Right cardiac atrium (tissue), 5 donors: ENCODE results near the gene BAX. TPM values are rescaled to one million over a fixed set of nuclear protein-coding genes. Genes with fewer than 3 reads are reported as not detected.
"Not testable (repeated sequence)": the region's sequence is repeated elsewhere in the genome, so short reads cannot be mapped to it uniquely, and the experiment has no call there.

ENCODE experiments used
- ATAC-seq, 2 donors: fragments of 200-7000 bp; cut with Tn5 transposase; one replicate each; pipeline versions ENCODE4 v1.8.0 to v1.9.1; 2020; ENCODE audit warnings: moderate library complexity in 2 of 2, mild to moderate bottlenecking in 1 of 2
- DNase-seq, 3 donors: peaks; one replicate each; pipeline ENCODE4 v3.0.0-alpha.2; 2020
- H3K27ac ChIP-seq: one replicate; pipeline ENCODE4 v1.5.1; 2013; ENCODE audit warnings: mild to moderate bottlenecking, low read length, control low read depth, moderate library complexity
- H3K27me3 ChIP-seq: one replicate; pipeline ENCODE4 v1.6.1; 2013; ENCODE audit not compliant: control insufficient read depth, insufficient read depth
- H3K4me1 ChIP-seq: one replicate; pipeline ENCODE4 v1.6.1; 2013; ENCODE audit warnings: low read length; ENCODE audit not compliant: control insufficient read depth, insufficient read depth
- H3K4me3 ChIP-seq: one replicate; pipeline ENCODE4 v1.5.1; 2013; ENCODE audit warnings: low read length, control low read depth
- H3K9me3 ChIP-seq: one replicate; pipeline ENCODE4 v1.6.1; 2013; ENCODE audit warnings: low read length; ENCODE audit not compliant: control insufficient read depth
- WGBS: extraction: QIAGEN DNeasy Blood & Tissue Kit; methylation state at CpG from one replicate; pipeline ENCODE4 v1.1.7; 2013; 5-methylcytosine and 5-hydroxymethylcytosine counted together
- intact Hi-C, 4 donors: fragments of 100-400 bp; cut with DNase I; formaldehyde crosslinking; loops; one replicate each; pipeline versions ENCODE4 v1.11.0 to v1.14.0; 2022 to 2023
- long read RNA-seq, 4 donors: library from polyadenylated mRNA; unstranded; transcript quantifications; one replicate each; pipeline ENCODE4 v2.0.0, GENCODE V29; 2020 to 2021
- polyA plus RNA-seq: library from polyadenylated mRNA; stranded (reverse); fragments of 200-250 nt; gene quantifications from one replicate; pipeline ENCODE4 v1.2.3, GENCODE V29; 2013
- total RNA-seq, 4 donors: library from RNA; stranded (reverse); fragmentation: NEBNext Ultra II Directional; extraction: Animal tissue kit (Norgen Biotek cat#: 25700); gene quantifications; one replicate each; pipeline ENCODE4 v1.2.1, GENCODE V29; 2021
- donor health status: healthy with polysubstance abuse.
- donor health status: DM: no; HTN: yes; CAD: no.
- donor health status: DM: no; HTN: no; CAD: no.
- donor health status: DM: no; HTN: yes; CAD: no; lungs with severe emphysema.
- donor health status: DM: yes; HTN: yes; CAD: no.

The BAX gene
- 10 to 100 TPM; 23.8 to 34.6 (median 30.4) TPM for total RNA-seq
- polyA plus RNA-seq: 24.4 TPM
- long read RNA-seq, donor 1, partial matches to known transcripts: 0 of 2 reads
- long read RNA-seq, donor 1, other reads (novel, unspliced or antisense): 0 of 2 reads
- long read RNA-seq, donor 2, partial matches to known transcripts: 0 of 7 reads
- long read RNA-seq, donor 2, other reads (novel, unspliced or antisense): 1 of 7 reads
- long read RNA-seq, donor 3, partial matches to known transcripts: 0 of 1 reads
- long read RNA-seq, donor 3, other reads (novel, unspliced or antisense): 0 of 1 reads
- long read RNA-seq, donor 4, partial matches to known transcripts: 1 of 4 reads
- long read RNA-seq, donor 4, other reads (novel, unspliced or antisense): 1 of 4 reads

DNA sequence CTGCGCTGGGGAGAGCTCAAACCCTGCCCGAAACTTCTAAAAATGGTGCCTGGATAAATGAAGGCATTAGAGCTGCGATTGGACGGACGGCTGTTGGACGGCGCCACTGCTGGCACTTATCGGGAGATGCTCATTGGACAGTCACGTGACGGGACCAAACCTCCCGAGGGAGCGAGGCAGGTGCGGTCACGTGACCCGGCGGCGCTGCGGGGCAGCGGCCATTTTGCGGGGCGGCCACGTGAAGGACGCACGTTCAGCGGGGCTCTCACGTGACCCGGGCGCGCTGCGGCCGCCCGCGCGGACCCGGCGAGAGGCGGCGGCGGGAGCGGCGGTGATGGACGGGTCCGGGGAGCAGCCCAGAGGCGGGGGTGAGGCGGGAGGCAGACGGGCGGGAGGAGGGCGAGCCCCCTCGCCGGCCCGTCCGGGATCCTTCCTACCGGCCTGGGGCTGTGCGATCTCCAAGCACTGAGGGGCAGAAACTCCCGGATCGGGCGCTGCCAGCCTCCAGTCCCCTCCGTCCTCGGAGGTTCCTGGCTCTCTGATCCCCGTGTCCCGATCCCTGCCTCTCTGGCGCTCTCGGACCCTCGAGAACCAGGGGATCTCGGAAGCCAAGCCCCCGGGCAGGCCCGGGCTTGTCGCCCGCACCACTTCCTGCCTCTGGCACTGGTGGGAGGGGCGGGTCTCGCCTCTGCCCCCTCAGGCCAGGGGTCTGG, at the start of gene BAX:
Gene BAX (plus strand): TSS at position 281 of the 713 bp plus-strand sequence. CDS start 54 bp downstream, at position 335.
- ATAC-seq: peak; percentile 95 to 96
- H3K4me3 ChIP-seq: peak within 1 kb of the TSS; percentile 81
- H3K27me3 ChIP-seq: no peaks in the 10 kb centered on the region
- peak within 1 kb of the TSS; percentile 82 for H3K27ac ChIP-seq
- H3K9me3 ChIP-seq: no peaks in the 10 kb centered on the region
- no peaks in the 10 kb centered on the region for H3K4me1 ChIP-seq
- under 1% methylated on average over 71 of the region's 71 CpGs for WGBS
- peak; percentile 97 to 99 (median 99) for DNase-seq
- intact Hi-C loops: loop anchor here in 2 of 4 donors (5.0 to 10.0 kb wide), 2 partner anchors 50 to 52 kb away; partner anchors contain the start of gene NUCB1 (in 2 of the 2)

DNA sequence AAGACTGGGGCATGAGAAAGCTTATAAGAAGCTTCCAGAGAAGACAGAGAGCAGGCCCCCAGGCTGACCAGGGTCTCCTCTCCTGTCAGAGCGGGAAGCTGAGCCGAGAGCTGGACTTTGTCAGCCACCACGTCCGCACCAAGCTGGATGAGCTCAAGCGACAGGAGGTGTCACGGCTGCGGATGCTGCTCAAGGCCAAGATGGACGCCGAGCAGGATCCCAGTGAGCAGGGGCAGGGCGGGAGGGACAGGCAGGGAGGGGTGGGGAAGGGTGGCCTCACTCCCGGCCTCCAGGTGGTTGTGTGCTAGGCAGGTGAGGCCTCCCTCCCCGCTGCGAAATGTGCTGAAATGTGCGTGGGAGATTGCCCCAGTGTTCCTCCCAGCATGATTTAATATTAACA, 49.0 kb upstream of the BAX start:
- WGBS: 69% methylated on average over 14 of the region's 14 CpGs
- H3K27me3 ChIP-seq: no peaks in the 10 kb centered on the region
- peaks cover 6% of the 10 kb centered on the region for H3K4me1 ChIP-seq
- ATAC-seq (no peak), DNase-seq (no peak)
- no peak overlapping the region for H3K4me3 ChIP-seq
- H3K27ac ChIP-seq: no peak overlapping the region
- no peaks in the 10 kb centered on the region for H3K9me3 ChIP-seq
- intact Hi-C loops: loop anchor here in 2 of 4 donors (10.0 kb wide), 2 partner anchors 49 to 59 kb away; partner anchors contain the start of genes BAX (in 1 of the 2) and FTL (in 1 of the 2)

DNA sequence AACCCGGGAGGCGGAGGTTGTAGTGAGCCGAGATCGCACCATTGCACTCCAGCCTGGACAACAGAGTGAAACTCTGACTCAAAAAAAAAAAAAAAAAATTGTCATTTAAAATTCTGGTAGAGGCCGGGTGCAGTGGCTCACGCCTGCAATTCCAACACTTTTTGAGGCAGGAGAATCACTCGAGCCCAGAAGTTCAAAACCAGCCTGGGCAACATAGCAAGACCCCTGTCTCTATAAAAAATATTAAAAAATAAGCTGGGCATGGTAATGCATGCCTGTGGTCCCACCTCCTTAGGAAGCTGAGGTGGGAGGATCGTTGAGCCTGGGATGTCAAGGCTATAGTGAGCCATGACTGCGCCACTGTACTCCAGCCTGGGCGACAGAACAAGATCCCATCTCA, 48.4 kb upstream of the BAX start:
- intact Hi-C loops: loop anchor here in 2 of 4 donors (10.0 kb wide), 2 partner anchors 48 to 58 kb away; partner anchors contain the start of genes BAX (in 1 of the 2) and FTL (in 1 of the 2)
- no peak overlapping the region for H3K4me3 ChIP-seq
- no peak overlapping the region for H3K27ac ChIP-seq

DNA sequence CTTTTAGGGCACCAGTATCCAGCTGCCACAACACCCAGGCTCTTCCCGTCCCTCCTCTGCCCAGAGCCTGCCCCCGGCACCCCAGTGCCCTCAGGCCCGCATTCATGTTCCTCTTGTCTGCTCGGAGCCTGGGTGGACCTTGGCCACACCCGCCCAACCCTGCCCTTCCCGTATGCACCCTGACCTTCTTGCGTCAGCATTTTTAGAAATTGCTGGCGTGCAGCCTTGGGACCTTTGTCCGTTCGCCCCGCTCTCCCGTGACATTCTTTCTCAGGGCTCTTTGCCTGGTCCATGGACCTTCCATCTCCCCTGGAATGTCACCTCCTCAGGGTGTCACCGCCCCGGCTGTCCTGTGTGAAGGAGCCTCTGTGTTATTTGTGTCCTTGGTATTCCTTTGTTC, 47.0 kb upstream of the BAX start:
- Histone ChIP-seq H3K4me1 (no peaks in the 10 kb centered on the region), H3K9me3 (no peaks in the 10 kb centered on the region), H3K27ac (no peak overlapping the region), H3K27me3 (no peaks in the 10 kb centered on the region), H3K4me3 (no peak overlapping the region)
- ATAC-seq (peak; percentile 62 to 75), DNase-seq (peak; percentile 44 to 74 (median 68))
- 76% methylated on average over 14 of the region's 14 CpGs for WGBS
- intact Hi-C loops: loop anchor here in 2 of 4 donors (10.0 kb wide), 2 partner anchors 47 to 57 kb away; partner anchors contain the start of genes BAX (in 1 of the 2) and FTL (in 1 of the 2)

More for the DNA sequence above, 48.4 kb upstream of the BAX start:
- WGBS: 96% methylated on average over 10 of the region's 10 CpGs
- ATAC-seq (no peak), DNase-seq (no peak)
- Histone ChIP-seq H3K27me3 (no peaks in the 10 kb centered on the region), H3K9me3 (no peaks in the 10 kb centered on the region), H3K4me1 (peaks cover 5% of the 10 kb centered on the region)

DNA sequence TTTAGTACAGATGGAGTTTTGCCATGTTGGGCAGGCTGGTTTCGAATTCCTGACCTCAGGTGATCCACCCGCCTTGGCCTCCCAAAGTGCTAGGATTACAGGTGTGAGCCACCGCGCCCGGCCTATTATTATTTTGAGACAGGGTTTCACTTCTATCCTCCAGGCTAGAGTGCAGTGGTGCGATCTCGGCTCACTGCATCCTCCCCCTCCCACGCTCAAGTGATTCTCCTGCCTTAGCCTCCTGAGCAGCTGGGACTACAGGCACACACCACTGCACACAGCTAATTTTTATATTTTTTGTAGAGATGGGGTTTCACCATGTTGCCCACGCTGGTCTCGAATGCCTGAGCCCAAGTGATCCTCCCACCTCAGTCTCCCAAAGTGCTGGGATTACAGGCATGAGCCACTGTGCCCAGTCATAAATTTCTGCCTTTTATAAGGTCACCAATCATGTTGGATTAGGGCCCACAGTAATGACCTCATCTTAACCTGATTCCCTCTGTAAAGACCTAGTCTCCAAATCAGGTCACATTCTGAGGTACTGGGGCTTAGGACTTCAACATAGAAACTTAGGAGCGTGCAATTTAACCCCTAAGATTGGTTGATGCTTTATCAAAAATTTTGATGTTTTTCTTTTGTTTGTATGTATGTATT, 45.1 kb upstream of the BAX start:
- H3K9me3 ChIP-seq, H3K27me3 ChIP-seq, H3K4me3 ChIP-seq, ATAC-seq, H3K4me1 ChIP-seq, DNase-seq, H3K27ac ChIP-seq: not testable (repeated sequence)
- 94% methylated on average over 11 of the region's 11 CpGs for WGBS
- intact Hi-C loops: loop anchor here in 2 of 4 donors (10.0 kb wide), 2 partner anchors 45 to 55 kb away; partner anchors contain the start of genes BAX (in 1 of the 2) and FTL (in 1 of the 2)

DNA sequence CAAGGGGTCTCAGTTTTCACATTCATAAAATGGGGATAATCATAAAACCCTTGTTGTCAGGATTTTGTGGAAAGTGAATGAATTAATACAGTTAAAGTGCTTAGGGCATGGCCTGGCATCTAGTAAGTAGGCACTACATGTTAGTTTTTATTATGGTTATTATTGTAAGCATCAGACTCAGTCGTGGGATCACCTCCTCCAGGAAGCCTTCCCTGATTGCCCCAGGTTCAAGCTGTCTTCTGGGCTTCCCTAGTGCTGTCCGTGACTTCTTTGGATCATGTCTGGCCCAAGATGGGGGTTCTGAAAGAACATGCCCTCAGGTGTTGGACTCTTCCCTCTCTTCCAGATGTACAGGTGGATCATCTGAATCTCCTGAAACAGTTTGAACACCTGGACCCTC, 43.9 kb upstream of the BAX start:
- H3K9me3 ChIP-seq: no peaks in the 10 kb centered on the region
- WGBS: 91% methylated on average over 2 of the region's 2 CpGs
- H3K4me3 ChIP-seq: no peak overlapping the region
- H3K27me3 ChIP-seq: no peaks in the 10 kb centered on the region
- H3K4me1 ChIP-seq: no peaks in the 10 kb centered on the region
- DNase-seq: no peak
- ATAC-seq: no peak
- no peak overlapping the region for H3K27ac ChIP-seq
- intact Hi-C loops: no loop called here

DNA sequence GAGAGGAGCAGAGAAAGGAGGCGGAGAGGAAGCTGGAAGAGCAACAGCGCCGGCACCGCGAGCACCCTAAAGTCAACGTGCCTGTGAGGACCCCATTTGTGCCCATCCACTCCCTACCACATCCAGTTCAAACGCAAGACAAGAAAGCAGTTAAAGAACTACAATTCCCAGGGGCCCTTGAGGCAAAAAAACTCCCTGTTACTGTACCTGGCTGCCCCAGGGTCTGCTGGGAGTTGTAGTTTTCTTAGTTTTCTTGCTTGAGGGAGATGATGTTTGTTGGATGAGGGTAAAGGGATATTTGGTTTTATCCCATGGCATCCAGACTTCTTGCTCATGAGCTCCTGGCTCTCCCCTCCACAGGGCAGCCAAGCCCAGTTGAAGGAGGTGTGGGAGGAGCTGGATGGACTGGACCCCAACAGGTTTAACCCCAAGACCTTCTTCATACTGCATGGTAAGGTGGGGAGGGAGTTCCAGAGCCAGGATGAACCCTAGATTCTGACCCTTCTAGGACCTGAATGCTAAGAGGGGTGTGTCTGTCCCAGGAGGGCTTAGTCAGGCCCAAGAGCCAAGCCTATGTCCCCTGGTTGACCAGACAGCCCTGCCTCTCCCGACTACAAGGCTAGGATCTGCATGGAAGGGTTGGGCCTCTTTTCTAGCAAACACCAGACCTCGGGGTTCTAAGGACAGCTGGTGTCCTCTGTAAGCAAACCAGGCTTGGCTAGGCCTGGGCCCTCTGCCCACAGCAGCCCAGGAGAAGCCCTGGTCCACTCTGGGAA, 41.4 kb upstream of the BAX start:
- H3K27ac ChIP-seq: no peak overlapping the region
- no peaks in the 10 kb centered on the region for H3K4me1 ChIP-seq
- H3K27me3 ChIP-seq: no peaks in the 10 kb centered on the region
- H3K4me3 ChIP-seq: no peak overlapping the region
- H3K9me3 ChIP-seq: no peaks in the 10 kb centered on the region
- ATAC-seq: no peak
- intact Hi-C loops: no loop called here
- peak in 1 of 3 donors; percentile 9 for DNase-seq
- WGBS: 91% methylated on average over 9 of the region's 9 CpGs

DNA sequence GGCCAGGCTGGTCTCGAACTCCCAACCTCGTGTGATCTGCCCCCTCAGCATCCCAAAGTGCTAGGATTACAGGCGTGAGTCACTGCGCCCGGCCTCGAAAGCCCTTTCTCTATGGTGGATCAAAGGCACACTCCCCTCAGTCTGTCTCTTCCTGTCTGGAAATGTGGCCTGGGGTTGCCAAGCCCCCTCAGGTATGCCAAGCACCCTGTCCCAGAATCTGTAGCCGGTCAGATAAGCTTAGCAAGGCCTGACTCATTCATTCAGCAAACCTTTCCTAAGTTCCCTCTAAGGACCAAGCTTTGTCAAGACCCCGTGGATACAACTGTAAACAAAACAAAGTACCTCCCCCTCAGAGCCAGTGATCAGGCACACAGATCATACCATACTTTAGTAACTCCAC, 40.5 kb upstream of the BAX start:
- intact Hi-C loops: no loop called here
- DNase-seq (peak in 1 of 3 donors; percentile 26), ATAC-seq (no peak)
- no peaks in the 10 kb centered on the region for H3K9me3 ChIP-seq
- no peak overlapping the region for H3K4me3 ChIP-seq
- WGBS: 91% methylated on average over 8 of the region's 8 CpGs
- no peaks in the 10 kb centered on the region for H3K27me3 ChIP-seq
- H3K27ac ChIP-seq: no peak overlapping the region
- H3K4me1 ChIP-seq: no peaks in the 10 kb centered on the region

DNA sequence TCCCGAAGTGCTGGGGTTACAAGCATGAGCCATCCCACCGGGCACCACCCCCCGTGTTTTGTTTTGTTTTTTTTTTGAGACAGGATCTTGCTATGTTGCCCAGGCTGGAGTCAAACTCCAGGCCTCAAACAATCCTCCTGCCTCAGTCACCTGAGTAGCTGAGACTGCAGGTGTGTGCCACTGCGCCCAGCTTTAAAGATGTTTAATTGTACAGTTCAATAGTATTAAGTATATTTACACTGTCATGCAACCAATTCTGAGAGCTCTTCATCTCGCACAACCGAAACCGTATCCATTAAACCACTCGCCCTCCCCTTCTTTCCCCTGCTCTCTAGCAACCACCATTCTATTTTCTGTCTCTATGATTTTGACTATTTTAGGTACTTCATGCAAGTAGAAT, 38.9 kb upstream of the BAX start:
- no peaks in the 10 kb centered on the region for H3K4me1 ChIP-seq
- H3K27me3 ChIP-seq: no peaks in the 10 kb centered on the region
- no peak overlapping the region for H3K4me3 ChIP-seq
- DNase-seq: peak in 1 of 3 donors; percentile 4
- no peak for ATAC-seq
- H3K9me3 ChIP-seq: no peaks in the 10 kb centered on the region
- H3K27ac ChIP-seq: no peak overlapping the region
- intact Hi-C loops: no loop called here
- 86% methylated on average over 8 of the region's 8 CpGs for WGBS

DNA sequence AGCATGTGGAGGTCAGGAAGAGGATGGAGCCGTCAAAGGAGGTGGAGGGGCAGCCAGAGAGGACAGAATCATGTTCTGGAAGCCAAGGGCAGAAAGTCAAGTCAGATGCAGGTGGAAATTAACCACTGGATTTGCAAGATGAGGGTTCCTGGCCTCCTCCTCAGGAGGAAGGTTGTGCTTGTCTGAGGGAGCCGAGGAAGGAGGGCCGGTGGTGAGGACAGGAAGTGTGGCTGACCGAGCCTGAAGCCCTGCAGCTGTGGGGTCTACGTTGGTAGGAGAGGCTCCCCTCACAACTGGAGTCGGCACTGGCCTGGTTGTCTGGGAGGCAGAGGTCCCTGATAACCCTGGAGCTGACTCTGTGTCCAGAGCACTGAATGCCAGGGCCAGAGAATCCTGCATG, 36.6 kb upstream of the BAX start:
- DNase-seq (peak in 1 of 3 donors; percentile 16), ATAC-seq (no peak)
- intact Hi-C loops: no loop called here
- Histone ChIP-seq H3K4me3 (no peak overlapping the region), H3K27ac (no peak overlapping the region), H3K9me3 (no peaks in the 10 kb centered on the region), H3K27me3 (no peaks in the 10 kb centered on the region), H3K4me1 (no peaks in the 10 kb centered on the region)
- WGBS: 67% methylated on average over 6 of the region's 6 CpGs
